ENCODE measurements around the gene EYA2. TPM values are rescaled to one million over a fixed set of nuclear protein-coding genes. Genes with fewer than 3 reads are reported as not detected.

Gene EYA2
- total and polyA plus RNA-seq, 2 donors from 2014 or later, result 2.6 to 7.9 TPM

DNA sequence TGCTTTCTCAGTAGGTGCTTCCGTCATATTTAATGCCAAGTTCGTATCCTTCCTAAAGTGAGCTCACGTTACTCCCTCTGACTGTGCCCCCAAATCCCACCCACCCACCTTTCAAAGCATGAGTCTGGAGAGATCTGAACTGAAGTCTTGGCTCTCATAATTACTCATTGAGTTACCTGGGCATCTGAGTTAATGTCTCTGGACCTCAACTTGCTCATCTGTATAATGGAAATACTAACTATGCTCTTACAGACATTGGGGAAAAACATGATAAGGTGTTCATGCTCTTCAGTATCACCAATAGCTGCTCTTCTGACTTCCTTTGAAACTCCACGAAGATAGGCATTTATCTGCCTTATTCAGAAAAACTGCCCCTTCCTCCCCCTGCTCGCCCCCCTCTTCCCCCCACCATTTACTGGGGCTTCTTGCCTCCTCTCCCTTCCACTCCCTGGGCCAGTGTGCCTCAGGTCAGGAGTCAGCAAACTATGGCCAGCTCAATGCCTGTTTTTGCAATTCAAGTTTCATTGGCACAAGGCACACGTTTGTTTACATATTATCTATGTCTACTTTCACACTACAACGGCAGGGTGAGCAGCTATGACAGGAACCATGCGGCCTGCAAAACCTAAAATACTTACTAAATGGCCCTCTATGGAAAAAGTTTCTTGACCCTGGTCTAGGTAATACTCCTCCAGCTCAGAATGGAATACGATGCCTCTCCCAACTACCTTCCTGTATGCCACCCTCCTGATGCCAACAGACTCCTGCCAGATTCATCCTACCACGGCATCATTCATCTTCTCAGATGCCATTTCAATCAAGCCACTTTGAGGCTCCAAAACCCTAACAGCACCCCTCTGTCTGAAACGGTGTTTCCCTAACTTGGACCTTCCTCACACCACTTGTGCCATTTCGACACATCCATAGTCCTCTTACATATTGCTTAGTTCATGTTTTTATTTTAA lies 323.1 kb downstream of the EYA2 start:
- no peak overlapping the region for H3K27ac ChIP-seq (ENCODE audit: low read depth in 2 of 2, low read length in 2 of 2)
- no peak overlapping the region for H3K9ac ChIP-seq (ENCODE audit: low read length in 3 of 3)
- intact Hi-C loops (cut with DNase I), result no loop called here
- H3K9me3 ChIP-seq (ENCODE audit: control insufficient read depth in 2 of 3, insufficient read depth in 1 of 3, low read length in 3 of 3), result no peaks in the 10 kb centered on the region
- FAIRE-seq (no peak), DNase-seq (no peak)
- TF ChIP-seq, protein P1, sequence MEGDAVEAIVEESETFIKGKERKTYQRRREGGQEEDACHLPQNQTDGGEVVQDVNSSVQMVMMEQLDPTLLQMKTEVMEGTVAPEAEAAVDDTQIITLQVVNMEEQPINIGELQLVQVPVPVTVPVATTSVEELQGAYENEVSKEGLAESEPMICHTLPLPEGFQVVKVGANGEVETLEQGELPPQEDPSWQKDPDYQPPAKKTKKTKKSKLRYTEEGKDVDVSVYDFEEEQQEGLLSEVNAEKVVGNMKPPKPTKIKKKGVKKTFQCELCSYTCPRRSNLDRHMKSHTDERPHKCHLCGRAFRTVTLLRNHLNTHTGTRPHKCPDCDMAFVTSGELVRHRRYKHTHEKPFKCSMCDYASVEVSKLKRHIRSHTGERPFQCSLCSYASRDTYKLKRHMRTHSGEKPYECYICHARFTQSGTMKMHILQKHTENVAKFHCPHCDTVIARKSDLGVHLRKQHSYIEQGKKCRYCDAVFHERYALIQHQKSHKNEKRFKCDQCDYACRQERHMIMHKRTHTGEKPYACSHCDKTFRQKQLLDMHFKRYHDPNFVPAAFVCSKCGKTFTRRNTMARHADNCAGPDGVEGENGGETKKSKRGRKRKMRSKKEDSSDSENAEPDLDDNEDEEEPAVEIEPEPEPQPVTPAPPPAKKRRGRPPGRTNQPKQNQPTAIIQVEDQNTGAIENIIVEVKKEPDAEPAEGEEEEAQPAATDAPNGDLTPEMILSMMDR (IDR thresholded peaks at IDR 0.05; ENCODE audit: borderline replicate concordance, extremely low read depth, insufficient read depth), result no peak
- no peak overlapping the region for H3K4me3 ChIP-seq (ENCODE audit: low read length in 3 of 3)
- H3K4me1 ChIP-seq (ENCODE audit: control insufficient read depth in 2 of 3, insufficient read depth in 2 of 3, low read depth in 1 of 3, low read length in 3 of 3), result no peaks in the 10 kb centered on the region
- H3K36me3 ChIP-seq (ENCODE audit: control insufficient read depth in 2 of 3, insufficient read depth in 3 of 3, low read length in 3 of 3), result peaks cover 7 to 34% (median 20%) of the 10 kb centered on the region in 3 donors
- H3K27me3 ChIP-seq (ENCODE audit: control insufficient read depth, insufficient read depth, low read length), result no peaks in the 10 kb centered on the region

DNA sequence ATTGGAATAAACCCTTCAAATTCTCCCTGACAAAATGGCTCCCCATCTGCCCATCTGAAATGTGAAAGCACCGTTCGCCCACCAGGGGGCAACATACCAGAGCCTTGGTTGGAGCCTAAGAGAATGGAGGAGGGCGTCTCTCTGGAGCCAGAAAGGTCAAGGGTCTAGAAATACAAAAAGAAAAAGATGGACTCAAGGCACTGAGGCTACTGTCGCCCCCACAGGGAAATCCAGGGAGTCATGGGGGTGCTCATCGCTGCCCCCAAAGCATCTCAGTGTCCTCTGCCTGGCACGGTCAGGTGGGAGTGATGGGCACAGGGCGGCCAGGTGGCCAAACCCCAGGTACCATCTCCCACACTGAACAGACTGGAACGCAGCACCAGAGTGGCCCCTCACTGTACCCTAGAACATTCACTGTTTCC lies 325.5 kb downstream of the EYA2 start:
- H3K27me3 ChIP-seq (ENCODE audit: control insufficient read depth, insufficient read depth, low read length), result no peaks in the 10 kb centered on the region
- no peaks in the 10 kb centered on the region for H3K9me3 ChIP-seq (ENCODE audit: control insufficient read depth in 2 of 3, insufficient read depth in 1 of 3, low read length in 3 of 3)
- no peaks in the 10 kb centered on the region for H3K4me1 ChIP-seq (ENCODE audit: control insufficient read depth in 2 of 3, insufficient read depth in 2 of 3, low read depth in 1 of 3, low read length in 3 of 3)
- FAIRE-seq (no peak), DNase-seq (peak in 1 of 5 donors; percentile 26)
- H3K4me3 ChIP-seq (ENCODE audit: low read length in 3 of 3), result no peak overlapping the region
- H3K36me3 ChIP-seq (ENCODE audit: control insufficient read depth in 2 of 3, insufficient read depth in 3 of 3, low read length in 3 of 3), result peaks cover 4 to 34% (median 18%) of the 10 kb centered on the region in 3 donors
- H3K27ac ChIP-seq (ENCODE audit: low read depth in 2 of 2, low read length in 2 of 2), result no peak overlapping the region
- intact Hi-C loops (cut with DNase I), result no loop called here
- TF ChIP-seq, protein P1 (IDR thresholded peaks at IDR 0.05; ENCODE audit: borderline replicate concordance, extremely low read depth, insufficient read depth), result peak; percentile 44
- H3K9ac ChIP-seq (ENCODE audit: low read length in 3 of 3), result no peak overlapping the region

DNA sequence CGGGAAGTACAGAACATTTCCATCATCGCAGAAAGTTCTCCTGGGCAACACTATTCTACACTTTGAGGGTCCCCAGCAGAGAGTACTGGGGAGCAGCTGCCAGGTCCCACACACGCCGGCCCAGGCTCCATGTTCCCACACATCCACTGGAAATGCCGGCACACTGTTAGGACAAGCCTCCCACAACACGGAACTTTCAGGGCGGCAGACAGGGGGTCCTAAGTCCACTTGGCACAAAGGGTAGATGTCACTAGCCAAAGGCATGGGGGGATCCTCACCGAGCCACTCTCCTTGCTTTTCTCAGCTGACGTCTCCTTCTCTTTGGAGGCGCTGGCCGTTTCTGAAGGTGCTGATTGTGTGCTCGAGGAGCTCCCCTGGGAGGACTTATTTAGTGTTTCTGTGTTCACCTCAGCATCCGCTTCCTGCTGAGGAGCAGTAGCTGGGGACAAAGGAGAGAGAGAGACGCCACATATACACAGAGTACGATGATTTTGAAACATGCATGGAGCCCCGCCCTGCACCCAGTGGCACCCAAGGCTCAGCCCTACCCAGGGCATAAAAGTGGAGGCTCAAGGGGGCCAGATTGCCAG lies 326.5 kb downstream of the EYA2 start:
- FAIRE-seq (no peak), DNase-seq (no peak)
- H3K27me3 ChIP-seq (ENCODE audit: control insufficient read depth, insufficient read depth, low read length), result no peaks in the 10 kb centered on the region
- no peak overlapping the region for H3K27ac ChIP-seq (ENCODE audit: low read depth in 2 of 2, low read length in 2 of 2)
- TF ChIP-seq, protein P1 (IDR thresholded peaks at IDR 0.05; ENCODE audit: borderline replicate concordance, extremely low read depth, insufficient read depth), result no peak
- no peak overlapping the region for H3K4me3 ChIP-seq (ENCODE audit: low read length in 3 of 3)
- H3K36me3 ChIP-seq (ENCODE audit: control insufficient read depth in 2 of 3, insufficient read depth in 3 of 3, low read length in 3 of 3), result peaks cover 6 to 28% (median 12%) of the 10 kb centered on the region in 3 donors
- H3K9ac ChIP-seq (ENCODE audit: low read length in 3 of 3), result no peak overlapping the region
- intact Hi-C loops (cut with DNase I), result no loop called here
- no peaks in the 10 kb centered on the region for H3K4me1 ChIP-seq (ENCODE audit: control insufficient read depth in 2 of 3, insufficient read depth in 2 of 3, low read depth in 1 of 3, low read length in 3 of 3)
- H3K9me3 ChIP-seq (ENCODE audit: control insufficient read depth in 2 of 3, insufficient read depth in 1 of 3, low read length in 3 of 3), result no peaks in the 10 kb centered on the region

Data from kidney (tissue), 14 donors.